ENCODE results near the gene IQCH.

The IQCH gene

GRCh38 chr15:67521029-67521782 lies 266.6 kb downstream of the IQCH start, which contains the start of gene C15orf61:
Gene C15orf61 (plus strand): TSS chr15:67521131. CDS start chr15:67521249, 118 bp downstream.
- no peak for TF ChIP-seq CTCF (IDR thresholded peaks at IDR 0.05; ENCODE audit: low read depth, low read length)
- H3K4me3 ChIP-seq (ENCODE audit: low read depth, low read length) = peak within 1 kb of the TSS; percentile 83

- H3K4me3 ChIP-seq (ENCODE audit: low read depth, low read length) = peak overlapping the region; percentile 83
- TF ChIP-seq CTCF (IDR thresholded peaks at IDR 0.05; ENCODE audit: low read depth, low read length) = no peak
Measured at GRCh38 chr15:67521783-67522568, 267.4 kb downstream of the IQCH start.

GRCh38 chr15:67523330-67523729 lies 268.7 kb downstream of the IQCH start:
- H3K4me3 ChIP-seq (ENCODE audit: low read depth, low read length) = no peak overlapping the region
- TF ChIP-seq CTCF (IDR thresholded peaks at IDR 0.05; ENCODE audit: low read depth, low read length) = no peak

- no peak for TF ChIP-seq CTCF (IDR thresholded peaks at IDR 0.05; ENCODE audit: low read depth, low read length)
- H3K4me3 ChIP-seq (ENCODE audit: low read depth, low read length) = no peak overlapping the region
Measured at GRCh38 chr15:67524235-67524634, 269.6 kb downstream of the IQCH start.

GRCh38 chr15:67528513-67528912 lies 273.9 kb downstream of the IQCH start:
- no peak for TF ChIP-seq CTCF (IDR thresholded peaks at IDR 0.05; ENCODE audit: low read depth, low read length)
- H3K4me3 ChIP-seq (ENCODE audit: low read depth, low read length) = no peak overlapping the region

- TF ChIP-seq CTCF (IDR thresholded peaks at IDR 0.05; ENCODE audit: low read depth, low read length) = no peak
- H3K4me3 ChIP-seq (ENCODE audit: low read depth, low read length) = no peak overlapping the region
Measured at GRCh38 chr15:67531379-67531914, 276.9 kb downstream of the IQCH start.

GRCh38 chr15:67533873-67534272 lies 279.3 kb downstream of the IQCH start:
- TF ChIP-seq CTCF (IDR thresholded peaks at IDR 0.05; ENCODE audit: low read depth, low read length) = no peak
- no peak overlapping the region for H3K4me3 ChIP-seq (ENCODE audit: low read depth, low read length)

Data from WI38 (cell line).